ENCODE measurements around the gene TRIP12. TPM values are rescaled to one million over a fixed set of nuclear protein-coding genes. Genes with fewer than 3 reads are reported as not detected.

TRIP12 gene
- total RNA-seq, 2 donors from 2014 or later: 127 to 160 TPM

DNA sequence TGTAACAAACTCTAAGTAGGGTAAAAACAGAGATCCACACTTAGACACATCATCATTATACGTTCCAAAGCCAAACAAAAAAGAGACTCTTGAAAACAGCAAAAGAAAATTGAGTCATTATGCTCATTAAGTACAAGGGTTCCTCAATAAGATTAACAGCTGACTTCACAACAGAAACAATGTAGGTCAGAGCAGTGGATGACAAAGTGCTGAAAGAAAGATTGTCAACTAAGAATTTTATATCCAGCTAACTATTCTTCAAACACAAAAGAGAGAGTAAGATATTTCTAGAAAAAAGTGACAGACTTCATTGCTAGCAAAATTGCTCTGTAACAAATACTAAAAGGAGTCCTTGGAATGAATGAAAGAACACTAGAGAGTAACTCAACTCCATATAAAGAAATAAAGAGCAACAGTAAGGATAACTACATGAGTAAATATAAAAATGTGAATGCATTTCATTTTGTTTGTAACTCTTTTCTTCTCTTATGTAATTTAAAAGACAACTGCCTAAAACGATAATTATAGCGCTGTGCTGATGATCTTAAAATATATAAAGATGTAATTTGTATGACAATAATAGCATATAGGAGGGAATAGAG, 183.7 kb downstream of the TRIP12 start:
- H3K4me1 ChIP-seq (ENCODE audit: control insufficient read depth in 1 of 2, low read depth in 2 of 2): no peaks in the 10 kb centered on the region
- ATAC-seq (ENCODE audit: insufficient number of reproducible peaks, low FRiP score, low read depth) (no peak), DNase-seq (ENCODE audit: low spot score) (no peak)
- TF ChIP-seq, protein P1, sequence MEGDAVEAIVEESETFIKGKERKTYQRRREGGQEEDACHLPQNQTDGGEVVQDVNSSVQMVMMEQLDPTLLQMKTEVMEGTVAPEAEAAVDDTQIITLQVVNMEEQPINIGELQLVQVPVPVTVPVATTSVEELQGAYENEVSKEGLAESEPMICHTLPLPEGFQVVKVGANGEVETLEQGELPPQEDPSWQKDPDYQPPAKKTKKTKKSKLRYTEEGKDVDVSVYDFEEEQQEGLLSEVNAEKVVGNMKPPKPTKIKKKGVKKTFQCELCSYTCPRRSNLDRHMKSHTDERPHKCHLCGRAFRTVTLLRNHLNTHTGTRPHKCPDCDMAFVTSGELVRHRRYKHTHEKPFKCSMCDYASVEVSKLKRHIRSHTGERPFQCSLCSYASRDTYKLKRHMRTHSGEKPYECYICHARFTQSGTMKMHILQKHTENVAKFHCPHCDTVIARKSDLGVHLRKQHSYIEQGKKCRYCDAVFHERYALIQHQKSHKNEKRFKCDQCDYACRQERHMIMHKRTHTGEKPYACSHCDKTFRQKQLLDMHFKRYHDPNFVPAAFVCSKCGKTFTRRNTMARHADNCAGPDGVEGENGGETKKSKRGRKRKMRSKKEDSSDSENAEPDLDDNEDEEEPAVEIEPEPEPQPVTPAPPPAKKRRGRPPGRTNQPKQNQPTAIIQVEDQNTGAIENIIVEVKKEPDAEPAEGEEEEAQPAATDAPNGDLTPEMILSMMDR (IDR thresholded peaks at IDR 0.05): no peak
- H3K27me3 ChIP-seq (replicated peaks; ENCODE audit: insufficient read depth): no peaks in the 10 kb centered on the region
- H3K36me3 ChIP-seq: no peaks in the 10 kb centered on the region
- no peak overlapping the region for H3K4me3 ChIP-seq
- H3K9me3 ChIP-seq: peaks cover 6% of the 10 kb centered on the region
- H3K27ac ChIP-seq: no peak overlapping the region

DNA sequence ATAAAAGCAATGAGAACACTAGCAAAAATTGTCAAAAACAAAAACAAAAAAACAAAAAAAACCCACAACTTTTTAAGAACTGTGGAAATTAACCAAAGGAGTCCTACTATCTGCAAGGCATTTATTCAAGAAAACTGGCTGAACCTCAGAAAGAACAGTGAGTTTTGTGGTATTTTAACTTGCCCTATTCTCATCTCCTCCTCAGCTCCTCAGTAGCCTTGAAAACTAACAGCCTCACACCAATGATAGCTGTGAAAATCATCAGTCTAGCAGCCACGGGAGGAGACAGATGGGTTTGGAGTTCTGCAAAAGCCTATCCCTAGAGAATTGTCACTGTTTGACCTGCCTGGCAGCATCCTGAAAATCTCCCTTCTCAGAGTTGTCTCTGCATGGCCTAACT, 187.4 kb downstream of the TRIP12 start:
- TF ChIP-seq, protein P1 (IDR thresholded peaks at IDR 0.05): no peak

DNA sequence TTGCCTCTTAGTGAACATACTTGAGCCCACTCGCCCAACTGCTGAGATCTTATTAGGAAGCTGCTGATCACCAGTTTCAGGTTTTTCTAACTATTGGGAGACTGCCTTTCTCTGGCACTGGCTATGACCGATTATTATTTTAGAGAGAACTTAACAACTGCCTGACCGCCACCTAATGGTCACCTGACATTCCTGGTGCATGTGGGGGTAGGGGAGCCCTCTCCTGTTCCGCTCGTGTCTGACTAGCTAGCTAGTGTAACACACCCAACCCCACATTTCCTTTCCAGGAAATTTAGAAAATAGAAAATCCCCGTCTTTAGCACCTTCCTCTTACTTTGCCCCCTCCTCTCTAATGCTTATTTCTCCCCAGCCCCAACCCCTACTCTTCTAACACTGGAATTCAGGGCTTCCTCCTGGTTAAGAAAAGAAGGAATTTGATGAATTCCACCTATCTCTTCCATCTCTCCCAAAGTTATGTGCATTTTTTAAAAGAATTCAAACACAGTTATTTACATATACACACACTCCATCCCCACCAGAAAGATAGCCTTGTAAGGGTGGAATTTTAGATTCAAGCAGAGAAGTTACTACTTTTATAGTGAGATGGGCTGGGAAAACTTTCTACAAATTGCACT, 188.1 kb downstream of the TRIP12 start:
- H3K4me1 ChIP-seq (ENCODE audit: control insufficient read depth in 1 of 2, low read depth in 2 of 2): no peaks in the 10 kb centered on the region
- TF ChIP-seq, protein P1 (IDR thresholded peaks at IDR 0.05): no peak
- H3K27me3 ChIP-seq (replicated peaks; ENCODE audit: insufficient read depth): no peaks in the 10 kb centered on the region
- no peak for DNase-seq (ENCODE audit: low spot score)
- no peak overlapping the region for H3K27ac ChIP-seq
- H3K4me3 ChIP-seq: no peak overlapping the region
- H3K36me3 ChIP-seq: no peaks in the 10 kb centered on the region
- no peak for ATAC-seq (ENCODE audit: insufficient number of reproducible peaks, low FRiP score, low read depth)
- H3K9me3 ChIP-seq: peaks cover 6% of the 10 kb centered on the region

More for the DNA sequence above, 187.4 kb downstream of the TRIP12 start:
- Histone ChIP-seq H3K27me3 (replicated peaks; ENCODE audit: insufficient read depth) (no peaks in the 10 kb centered on the region), H3K9me3 (peaks cover 6% of the 10 kb centered on the region), H3K4me1 (ENCODE audit: control insufficient read depth in 1 of 2, low read depth in 2 of 2) (no peaks in the 10 kb centered on the region), H3K27ac (no peak overlapping the region), H3K36me3 (no peaks in the 10 kb centered on the region), H3K4me3 (no peak overlapping the region)
- no peak for DNase-seq (ENCODE audit: low spot score)
- no peak for ATAC-seq (ENCODE audit: insufficient number of reproducible peaks, low FRiP score, low read depth)

DNA sequence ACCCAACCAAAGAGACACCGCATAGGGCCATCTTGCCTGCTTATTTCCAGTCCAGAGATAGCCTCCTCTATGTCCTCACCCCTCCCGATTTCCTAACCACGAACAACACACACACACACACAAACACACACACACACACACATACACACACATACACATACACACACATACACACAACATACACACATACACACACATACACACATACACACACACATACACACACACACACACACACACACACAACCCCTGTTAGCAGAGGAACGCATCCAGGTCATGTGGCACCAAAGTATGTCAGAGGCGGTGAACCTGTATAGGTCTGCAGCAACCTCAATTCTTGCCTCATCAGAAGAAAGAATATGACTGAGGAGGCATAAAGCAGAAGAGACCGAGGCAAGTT, 188.9 kb downstream of the TRIP12 start:
- ATAC-seq (ENCODE audit: insufficient number of reproducible peaks, low FRiP score, low read depth) (no peak), DNase-seq (ENCODE audit: low spot score) (no peak)
- no peak overlapping the region for H3K4me3 ChIP-seq
- H3K27ac ChIP-seq: no peak overlapping the region
- no peaks in the 10 kb centered on the region for H3K27me3 ChIP-seq (replicated peaks; ENCODE audit: insufficient read depth)
- no peaks in the 10 kb centered on the region for H3K9me3 ChIP-seq
- no peaks in the 10 kb centered on the region for H3K4me1 ChIP-seq (ENCODE audit: control insufficient read depth in 1 of 2, low read depth in 2 of 2)
- H3K36me3 ChIP-seq: no peaks in the 10 kb centered on the region
- TF ChIP-seq, protein P1 (IDR thresholded peaks at IDR 0.05): no peak

DNA sequence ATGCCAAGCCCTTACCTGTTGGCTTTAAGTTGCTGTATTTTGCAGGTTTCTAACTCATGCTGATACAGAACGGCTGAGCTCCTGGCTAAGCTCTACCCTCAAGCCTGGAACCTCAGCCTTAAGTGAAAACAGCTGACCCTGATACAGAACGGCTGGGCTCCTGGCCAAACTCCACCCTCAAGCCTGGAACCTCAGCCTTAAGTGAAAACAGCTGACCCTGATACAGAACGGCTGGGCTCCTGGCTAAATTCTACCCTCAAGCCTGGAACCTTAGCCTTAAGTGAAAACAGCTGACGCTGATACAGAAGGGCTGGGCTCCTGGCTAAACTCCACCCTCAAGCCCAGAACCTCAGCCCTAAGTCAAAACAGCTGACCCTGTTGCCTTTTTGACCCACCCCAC, 189.9 kb downstream of the TRIP12 start:
- no peaks in the 10 kb centered on the region for H3K27me3 ChIP-seq (replicated peaks; ENCODE audit: insufficient read depth)
- TF ChIP-seq, protein P1 (IDR thresholded peaks at IDR 0.05): no peak
- no peak overlapping the region for H3K4me3 ChIP-seq
- ATAC-seq (ENCODE audit: insufficient number of reproducible peaks, low FRiP score, low read depth) (no peak), DNase-seq (ENCODE audit: low spot score) (no peak)
- no peak overlapping the region for H3K27ac ChIP-seq
- no peaks in the 10 kb centered on the region for H3K4me1 ChIP-seq (ENCODE audit: control insufficient read depth in 1 of 2, low read depth in 2 of 2)
- H3K9me3 ChIP-seq: no peaks in the 10 kb centered on the region
- no peaks in the 10 kb centered on the region for H3K36me3 ChIP-seq
